Glomerular endothelial cell (primary cell): ENCODE data around the gene PIK3R5. TPM values are rescaled to one million over a fixed set of nuclear protein-coding genes. Genes with fewer than 3 reads are reported as not detected.

Source experiments
- DNase-seq: peaks from one replicate; pipeline ENCODE4 v3.0.0-alpha.2; 2011; ENCODE audit warnings: low read depth, low spot score; ENCODE audit errors: extremely low read depth
- total RNA-seq: library from RNA; depleted of rRNA; stranded (reverse); fragments of >200 nt; gene quantifications from 2 replicates; pipeline ENCODE4 v1.2.3, GENCODE V29; 2015

Gene PIK3R5
- total RNA-seq, 1 donor from 2014 or later = not detected

- no peak for DNase-seq
Measured at GRCh38 chr17:8900626-8901585, 64.6 kb downstream of the PIK3R5 start.

- DNase-seq = no peak
Measured at GRCh38 chr17:8900207-8900606, 65.3 kb downstream of the PIK3R5 start.

- no peak for DNase-seq
Measured at GRCh38 chr17:8898636-8899035, 66.9 kb downstream of the PIK3R5 start.

GRCh38 chr17:8898126-8898525 lies 67.4 kb downstream of the PIK3R5 start:
- no peak for DNase-seq

- DNase-seq = no peak
Measured at GRCh38 chr17:8896641-8897635, 68.6 kb downstream of the PIK3R5 start.

- no peak for DNase-seq
Measured at GRCh38 chr17:8896087-8896486, 69.4 kb downstream of the PIK3R5 start.

GRCh38 chr17:8894673-8895578 lies 70.6 kb downstream of the PIK3R5 start:
- peak; percentile 34 for DNase-seq

GRCh38 chr17:8894202-8894671 lies 71.3 kb downstream of the PIK3R5 start:
- DNase-seq = no peak

- no peak for DNase-seq
Measured at GRCh38 chr17:8893621-8894201, 71.8 kb downstream of the PIK3R5 start.

GRCh38 chr17:8893059-8893458 lies 72.4 kb downstream of the PIK3R5 start:
- no peak for DNase-seq

GRCh38 chr17:8892338-8892690 lies 73.2 kb downstream of the PIK3R5 start:
- no peak for DNase-seq

- no peak for DNase-seq
Measured at GRCh38 chr17:8890671-8891070, 74.8 kb downstream of the PIK3R5 start.

GRCh38 chr17:8889458-8890210 lies 75.9 kb downstream of the PIK3R5 start:
- DNase-seq = no peak

GRCh38 chr17:8888704-8889302 lies 76.7 kb downstream of the PIK3R5 start:
- no peak for DNase-seq

- DNase-seq = no peak
Measured at GRCh38 chr17:8887834-8888703, 77.4 kb downstream of the PIK3R5 start.

- DNase-seq = no peak
Measured at GRCh38 chr17:8887301-8887700, 78.2 kb downstream of the PIK3R5 start.

- DNase-seq = no peak
Measured at GRCh38 chr17:8885967-8886684, 79.4 kb downstream of the PIK3R5 start.
